Measurements from ENCODE around the gene DLG1.
"Not testable (repeated sequence)": the region's sequence is repeated elsewhere in the genome, so short reads cannot be mapped to it uniquely, and the experiment has no call there.

DLG1 gene

DNA sequence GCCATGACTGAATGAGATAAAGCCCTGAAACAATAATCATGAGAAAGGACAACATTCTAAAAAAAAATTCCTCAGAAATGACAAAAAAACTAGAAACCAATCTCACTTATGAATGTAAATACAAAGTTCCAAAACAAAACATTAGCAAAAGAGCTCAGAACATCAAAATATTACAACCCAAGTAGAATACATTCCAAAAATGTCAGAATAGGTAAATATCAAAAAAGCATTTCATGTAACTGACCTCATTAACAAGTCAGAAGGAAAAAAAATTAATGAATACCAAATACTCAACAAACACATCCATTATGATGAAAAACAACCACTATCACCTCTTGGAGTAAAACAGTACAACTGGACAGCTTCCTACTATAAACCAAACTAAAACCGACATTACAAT lies 93.1 kb downstream of the DLG1 start:
- no peak for DNase-seq

DNA sequence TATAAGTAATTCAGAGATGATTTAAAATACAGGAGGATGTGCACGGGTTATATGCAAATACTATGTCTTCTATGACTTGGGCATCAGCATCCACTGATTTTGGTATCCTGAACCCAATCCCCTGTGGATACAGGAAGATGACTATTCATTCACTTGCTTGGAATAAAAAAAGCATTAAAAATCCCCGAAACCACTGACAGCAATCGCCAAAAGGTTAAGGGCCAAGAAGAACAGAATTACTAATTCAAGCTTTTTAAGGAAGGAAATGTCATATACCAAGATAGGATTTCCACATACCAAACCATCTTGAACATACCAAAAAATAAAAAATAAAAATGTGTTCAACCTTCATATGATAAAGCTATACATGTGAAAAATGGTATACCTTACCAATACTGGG lies 93.7 kb downstream of the DLG1 start:
- no peak for DNase-seq

DNA sequence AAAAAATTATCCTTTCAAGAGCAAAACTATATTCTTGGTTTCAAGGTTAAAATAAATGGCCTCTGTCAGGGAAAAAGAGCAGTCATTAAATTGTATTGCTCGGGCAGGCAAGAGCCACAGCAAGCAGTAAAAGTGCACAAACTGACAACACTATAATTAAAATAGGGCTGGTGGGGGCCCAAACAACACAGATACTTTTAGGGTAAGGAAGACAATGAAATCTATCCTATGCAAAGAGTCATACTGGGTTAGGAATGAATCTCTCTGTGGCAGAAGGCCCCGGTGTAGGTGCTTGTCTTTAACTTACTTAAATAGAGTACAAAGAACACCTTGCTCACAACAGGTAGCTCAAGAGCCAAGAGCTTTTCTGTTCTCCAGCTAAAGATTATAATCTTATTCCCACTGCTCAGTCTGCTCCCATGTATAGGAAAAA lies 94.7 kb downstream of the DLG1 start:
- DNase-seq, result no peak

DNA sequence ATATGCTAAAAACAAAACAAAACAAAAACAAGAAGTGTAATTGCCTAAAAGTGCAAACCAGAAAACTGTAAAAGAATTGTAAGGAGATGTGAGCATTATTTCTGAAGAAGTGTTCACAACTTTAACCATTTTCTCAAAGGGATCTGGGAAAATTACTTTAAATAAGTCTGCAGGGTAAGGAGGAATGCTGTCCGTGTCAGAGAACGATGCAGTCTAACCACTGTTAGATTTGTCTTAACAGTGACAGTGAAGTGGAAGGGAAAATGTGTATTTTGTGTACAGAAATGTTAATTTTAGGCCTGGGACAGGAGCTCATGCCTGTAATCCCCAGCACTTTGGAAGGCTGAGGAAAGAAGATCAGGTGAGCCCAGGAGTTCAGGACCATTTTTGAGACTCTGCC lies 95.7 kb downstream of the DLG1 start:
- no peak for DNase-seq

DNA sequence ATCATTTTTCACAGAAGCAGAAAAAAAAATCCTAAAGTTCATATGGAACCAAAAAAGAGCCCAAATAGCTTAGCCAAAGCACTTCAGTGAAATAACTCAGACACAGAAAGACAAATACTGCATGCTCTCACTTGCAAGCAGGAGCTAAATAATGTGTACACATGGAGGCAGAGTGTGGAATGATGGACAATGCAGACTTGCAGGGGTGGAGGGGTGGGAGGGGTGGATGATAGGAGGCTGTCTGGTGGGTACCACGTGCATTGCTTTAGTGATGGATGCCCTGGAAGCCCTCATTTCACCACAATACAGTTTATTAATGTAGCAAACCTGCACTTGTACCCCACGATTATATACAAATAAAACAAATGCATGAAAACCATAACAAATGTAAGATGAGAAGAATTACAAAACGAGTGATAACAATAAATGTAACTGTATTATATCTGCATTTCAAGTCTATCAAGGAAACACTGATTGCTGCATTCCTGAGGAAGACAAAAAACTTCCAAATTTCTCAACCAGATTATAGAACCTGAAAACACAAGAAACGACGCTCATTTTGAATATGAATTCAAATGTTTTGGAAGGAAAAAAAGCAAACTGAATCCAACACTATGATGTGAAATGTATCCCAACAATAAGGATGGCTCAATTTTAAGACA lies 96.5 kb downstream of the DLG1 start:
- DNase-seq, result no peak

DNA sequence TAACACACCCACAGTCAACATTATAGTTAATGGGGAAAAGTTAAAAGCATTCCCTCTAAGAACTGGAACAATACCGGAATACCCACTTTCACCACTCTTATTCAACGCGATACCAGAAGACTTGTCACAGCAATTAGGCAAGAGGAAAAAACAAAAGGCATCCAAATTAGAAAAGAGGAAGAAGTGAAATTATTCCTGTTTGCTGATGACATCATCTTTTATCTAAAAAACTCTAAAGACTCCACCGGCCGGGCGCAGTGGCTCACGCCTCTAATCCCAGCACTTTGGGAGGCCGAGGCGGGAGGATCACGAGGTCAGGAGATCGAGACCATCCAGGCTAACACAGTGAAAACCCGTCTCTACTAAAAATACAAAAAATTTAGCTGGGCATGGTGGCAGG lies 97.6 kb downstream of the DLG1 start:
- not testable (repeated sequence) for DNase-seq

DNA sequence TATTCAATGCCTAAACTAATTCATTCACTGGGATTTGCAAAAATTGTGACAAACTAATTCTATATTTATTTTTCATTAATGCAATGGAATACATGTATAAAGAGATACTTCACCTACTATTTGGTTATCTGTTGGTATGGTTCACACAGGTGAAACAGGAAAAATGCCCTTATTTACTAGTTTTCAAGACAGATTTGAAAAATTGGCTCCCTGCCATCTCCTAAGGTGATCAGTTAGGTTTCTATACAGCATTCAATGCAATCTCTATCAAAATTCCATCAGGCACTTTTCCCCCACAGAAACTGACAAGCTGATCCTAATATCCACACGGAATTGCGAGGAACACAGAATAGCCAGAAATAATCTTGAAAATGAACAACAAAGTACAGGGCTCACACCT lies 101.1 kb downstream of the DLG1 start:
- no peak for DNase-seq

DNA sequence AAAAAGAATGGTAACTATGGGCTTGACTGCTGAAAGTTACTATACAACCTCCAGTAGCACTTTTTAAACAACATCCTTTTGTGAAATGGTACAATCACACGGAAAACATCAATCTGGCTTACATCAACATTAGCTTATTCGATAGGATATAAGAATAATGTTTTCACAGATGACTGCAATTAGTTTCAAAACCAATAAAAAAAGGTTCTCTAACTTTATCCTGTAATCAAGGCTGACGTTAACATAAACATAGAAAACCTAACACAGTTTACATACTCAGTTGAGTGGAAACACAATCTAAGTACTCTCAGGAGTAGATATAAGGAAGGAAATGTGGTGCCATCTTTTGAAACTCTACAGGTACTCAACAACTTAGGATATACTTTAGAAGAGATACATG lies 102.2 kb downstream of the DLG1 start:
- DNase-seq, result no peak

DNA sequence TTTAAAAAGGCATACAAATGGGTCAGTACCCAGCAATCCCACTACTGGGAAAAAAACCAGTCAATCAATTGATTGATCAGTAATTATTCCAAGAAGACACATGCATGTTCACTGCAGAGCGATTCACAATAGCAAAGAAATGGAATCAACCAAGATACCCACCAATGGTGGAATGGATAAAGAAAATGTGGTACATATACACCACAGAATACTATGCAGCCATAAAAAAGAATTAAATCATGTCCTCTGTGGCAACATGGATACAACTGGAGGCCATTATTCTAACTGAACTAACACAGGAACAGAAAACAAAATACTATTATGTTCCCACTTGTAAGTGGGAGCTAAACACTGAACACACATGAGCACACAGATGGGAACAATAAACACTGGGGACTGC lies 103.1 kb downstream of the DLG1 start:
- DNase-seq, result no peak

DNA sequence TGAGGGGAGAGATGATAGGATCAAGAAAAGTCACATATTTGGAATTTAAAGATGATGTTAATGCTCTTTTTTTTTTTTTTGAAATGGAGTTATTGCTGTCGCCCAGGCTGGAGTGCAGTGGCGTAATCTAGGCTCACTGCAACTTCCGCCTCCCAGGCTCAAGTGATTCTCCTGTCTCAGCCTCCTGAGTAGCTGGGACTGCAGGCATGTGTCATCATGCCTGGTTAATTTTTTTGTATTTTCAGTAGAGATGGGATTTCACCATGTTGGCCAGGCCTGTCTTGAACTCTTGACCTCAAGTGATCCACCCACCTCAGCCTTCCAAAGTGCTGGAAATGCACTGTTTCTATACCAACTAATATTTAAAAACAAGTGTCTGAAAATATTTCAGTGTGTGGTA lies 104.7 kb downstream of the DLG1 start:
- not testable (repeated sequence) for DNase-seq

DNA sequence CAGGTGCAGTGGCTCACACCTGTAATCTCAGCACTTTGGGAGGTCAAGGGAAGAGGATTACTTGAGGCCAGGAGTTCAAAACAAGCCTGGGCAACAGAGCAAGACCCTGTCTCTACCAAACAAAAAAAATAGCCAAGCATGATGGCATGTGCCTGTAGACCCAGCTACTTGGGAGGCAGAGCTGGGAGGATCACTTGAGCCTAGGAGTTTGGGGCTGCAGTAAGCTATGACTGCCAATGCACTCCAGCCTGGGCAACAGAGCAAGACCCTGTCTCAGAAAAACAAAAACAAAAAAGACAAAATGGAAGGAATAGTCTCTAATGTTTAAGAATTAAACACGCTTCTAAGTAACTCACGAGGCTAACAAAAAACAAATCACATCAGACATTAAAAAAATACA lies 106.5 kb downstream of the DLG1 start:
- no peak for DNase-seq

DNA sequence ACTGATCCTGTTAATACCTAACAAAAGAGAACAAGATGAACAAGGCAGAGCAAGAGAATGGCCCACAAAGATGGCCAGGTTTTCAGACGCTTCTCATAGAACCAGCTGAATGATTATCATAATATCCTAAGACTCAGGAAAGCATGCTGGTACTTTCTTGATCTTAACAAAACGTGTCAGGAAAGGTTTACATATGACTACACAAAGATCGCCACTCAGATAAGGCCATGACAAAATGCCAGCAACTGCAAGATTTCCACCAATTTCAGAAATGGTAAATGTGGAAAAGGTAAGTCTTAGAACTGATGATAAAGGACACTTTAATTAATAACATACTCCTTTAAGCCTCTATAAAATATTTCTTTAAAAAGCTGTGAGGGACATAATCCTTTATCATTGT lies 108.8 kb downstream of the DLG1 start:
- no peak for DNase-seq

DNA sequence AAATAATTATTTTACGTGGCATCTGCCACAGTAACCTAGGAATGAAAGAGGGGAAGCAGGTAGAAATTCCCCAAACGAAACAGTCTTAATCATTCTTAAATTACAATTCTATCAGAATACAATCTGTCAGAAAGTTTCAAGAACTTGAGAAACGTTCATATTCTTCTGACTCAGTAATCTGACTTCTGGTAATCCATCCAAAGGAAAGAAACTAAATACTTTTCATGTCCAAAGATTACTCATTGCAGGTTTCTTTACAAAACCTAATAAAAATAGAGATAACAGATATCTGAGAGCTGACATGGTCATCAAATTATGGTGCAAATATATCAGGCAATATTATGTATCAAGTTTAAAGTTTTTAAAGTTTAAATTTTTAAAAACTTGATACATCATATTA lies 109.4 kb downstream of the DLG1 start:
- DNase-seq, result no peak

DNA sequence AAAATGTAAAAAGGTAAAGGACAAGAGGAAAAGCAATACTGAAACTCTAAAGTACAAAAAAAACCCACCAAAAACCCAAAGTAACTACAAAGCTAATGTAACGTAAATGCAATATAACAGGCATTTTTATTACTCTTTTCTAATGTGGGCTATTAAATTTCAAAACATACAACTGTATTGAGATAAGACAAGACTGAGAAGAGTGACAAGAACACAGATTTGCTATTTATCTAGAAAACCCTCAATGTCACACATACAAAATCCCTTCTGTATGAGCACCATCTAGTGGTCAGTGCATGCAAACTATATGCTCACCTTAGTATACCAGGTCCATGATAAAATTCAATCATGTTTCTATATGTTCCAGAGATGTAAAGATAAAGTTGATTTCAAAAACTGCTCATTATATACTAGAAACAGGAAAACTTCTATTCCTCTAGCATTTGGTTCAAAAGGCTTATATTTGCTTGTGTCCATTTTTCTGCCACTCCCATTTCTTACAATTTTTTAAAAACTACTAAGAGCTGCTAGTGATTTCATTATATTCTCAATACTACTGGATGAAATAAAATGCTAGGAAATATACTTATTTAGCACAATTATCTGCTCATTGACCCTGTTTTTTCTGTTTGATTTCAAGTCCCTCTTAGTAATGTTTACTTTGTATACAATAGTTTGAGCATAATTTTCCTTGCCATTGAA lies 111.4 kb downstream of the DLG1 start:
- peak; percentile 53 for DNase-seq

DNA sequence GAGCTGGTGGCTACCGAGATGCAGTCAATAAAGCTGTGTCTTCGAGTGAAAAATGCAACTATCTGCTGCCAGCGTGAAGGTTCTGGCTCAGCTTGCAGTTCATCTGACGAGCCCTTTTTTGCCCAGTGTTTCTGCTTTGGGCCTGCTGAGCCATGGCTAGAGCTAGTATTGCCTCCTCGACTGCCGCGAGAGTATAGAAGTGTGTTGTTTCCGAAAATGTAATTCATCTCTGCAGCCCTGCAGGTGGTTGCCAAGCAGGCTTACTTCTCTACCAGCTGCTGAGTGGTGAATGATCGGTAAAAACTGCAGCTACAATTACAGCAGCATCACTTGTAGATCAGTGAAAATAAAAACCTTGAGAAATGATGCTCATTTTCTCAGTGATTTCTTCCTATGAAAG lies 114.8 kb downstream of the DLG1 start:
- DNase-seq, result no peak

DNA sequence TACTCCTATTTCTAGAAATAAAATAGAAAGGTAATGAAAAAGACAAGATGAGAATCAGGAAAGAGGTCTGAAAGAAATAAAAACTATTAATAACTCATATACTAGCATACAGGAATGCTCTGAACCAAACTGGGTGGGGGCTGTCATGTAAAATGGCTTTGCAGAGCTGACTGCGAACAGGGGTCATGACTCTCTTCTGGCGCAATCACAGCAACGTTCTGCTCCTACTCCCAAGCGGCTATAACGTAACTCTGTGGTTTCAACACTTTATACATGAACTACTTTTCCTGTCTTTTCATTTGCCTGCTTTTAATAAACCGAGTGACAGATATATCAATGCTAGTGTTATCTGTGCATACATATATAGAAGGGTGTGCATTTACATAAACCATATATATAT lies 116.7 kb downstream of the DLG1 start:
- DNase-seq, result no peak

DNA sequence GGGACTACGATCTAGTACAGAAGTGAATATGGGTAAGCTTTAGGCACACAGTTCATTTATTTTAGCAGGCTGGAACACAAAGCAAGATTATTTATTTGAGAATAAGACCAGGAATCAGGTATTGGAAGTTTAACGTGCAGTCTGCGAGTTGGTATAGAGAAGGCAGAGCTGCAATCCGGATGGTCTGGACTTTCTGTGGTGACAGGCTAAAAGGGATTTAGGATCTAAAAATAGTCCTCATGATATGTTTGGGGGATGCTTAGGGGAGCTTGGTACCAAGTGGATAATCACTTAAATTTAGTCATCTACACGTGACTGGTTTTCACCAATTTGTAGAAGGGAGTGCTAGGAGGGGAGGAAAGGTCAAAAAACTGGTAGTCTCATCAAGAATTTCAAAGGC lies 119.4 kb downstream of the DLG1 start:
- no peak for DNase-seq

DNA sequence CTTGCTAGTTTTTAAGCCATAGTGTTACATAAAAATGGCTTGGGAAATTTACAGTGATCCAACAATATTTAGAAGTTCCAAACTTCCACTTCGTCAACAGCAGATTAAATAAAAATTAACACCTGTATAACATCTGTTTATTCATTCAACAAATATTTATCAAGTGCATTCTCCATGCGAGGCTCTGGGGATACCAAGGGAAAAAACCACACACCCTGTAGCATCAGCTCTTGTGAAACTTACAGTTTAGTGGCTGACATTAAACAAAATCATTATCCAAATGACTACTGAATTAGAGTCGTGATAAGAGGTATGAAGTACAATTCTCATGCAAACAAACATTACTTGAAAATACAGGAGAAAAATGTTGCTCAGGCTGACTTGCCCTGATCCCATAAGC lies 122.9 kb downstream of the DLG1 start:
- DNase-seq, result no peak

DNA sequence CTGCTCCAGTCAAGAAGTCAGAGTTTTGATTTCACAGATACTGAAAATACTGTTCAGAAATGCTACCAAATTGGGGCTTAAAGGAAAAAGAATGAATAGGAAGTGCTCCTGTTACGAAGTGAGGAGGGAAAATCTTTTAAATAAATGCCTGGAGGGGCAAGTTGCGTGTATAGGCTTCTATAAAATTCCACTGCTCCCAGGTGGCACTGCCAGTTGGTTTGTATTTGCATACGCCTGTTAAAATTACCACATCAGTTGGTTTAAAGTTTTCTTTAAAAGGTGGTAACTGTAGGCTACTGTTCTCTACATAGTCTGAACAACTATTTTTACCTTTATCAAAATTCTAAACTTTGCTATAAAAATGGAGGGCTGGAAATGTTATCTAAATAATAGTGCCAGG lies 123.5 kb downstream of the DLG1 start:
- no peak for DNase-seq

DNA sequence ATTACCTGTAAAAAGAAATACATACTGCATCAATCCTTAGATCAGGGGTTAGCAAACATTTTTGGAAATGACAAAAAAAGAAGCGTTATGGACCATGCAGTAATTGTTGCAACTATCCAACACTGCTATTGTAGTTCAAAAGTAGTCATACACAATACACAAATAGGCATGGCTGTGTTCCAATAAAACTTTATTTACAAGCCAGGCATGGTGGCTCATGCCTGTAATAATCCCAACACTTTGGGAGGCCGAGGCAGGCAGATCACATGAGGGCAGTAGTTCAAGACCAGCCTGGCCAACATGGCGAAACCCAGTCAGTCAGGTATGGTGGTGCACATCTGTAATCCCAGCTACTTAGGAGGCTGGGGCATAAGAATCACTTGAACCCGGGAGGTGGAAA lies 124.8 kb downstream of the DLG1 start:
- no peak for DNase-seq

DNA sequence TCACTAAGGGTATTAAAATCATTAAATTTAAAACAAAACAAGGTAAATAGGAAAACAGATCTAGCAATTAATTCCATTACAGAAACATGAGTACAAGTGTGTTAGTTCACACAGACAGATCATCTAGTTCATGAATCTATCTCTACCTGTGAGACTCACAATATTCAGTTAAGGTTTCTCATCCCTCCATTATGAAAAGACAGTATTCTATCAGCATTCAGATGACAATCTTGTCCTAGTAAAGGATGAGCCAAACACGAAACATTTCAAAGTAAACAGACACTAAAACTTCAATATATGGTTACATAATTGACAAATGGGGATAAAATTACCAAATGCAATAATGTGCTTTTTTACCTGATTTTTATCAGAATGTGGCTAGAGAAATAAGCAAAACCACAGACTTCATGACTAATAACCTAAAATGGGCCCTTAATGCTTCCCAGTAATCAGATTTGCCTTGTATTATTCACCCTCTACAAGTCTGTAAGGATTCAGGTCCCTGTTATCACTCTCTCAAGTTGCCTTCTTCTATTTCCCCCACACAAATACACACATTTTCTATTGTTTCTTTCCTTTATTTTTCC lies 126.8 kb downstream of the DLG1 start:
- DNase-seq, result no peak

DNA sequence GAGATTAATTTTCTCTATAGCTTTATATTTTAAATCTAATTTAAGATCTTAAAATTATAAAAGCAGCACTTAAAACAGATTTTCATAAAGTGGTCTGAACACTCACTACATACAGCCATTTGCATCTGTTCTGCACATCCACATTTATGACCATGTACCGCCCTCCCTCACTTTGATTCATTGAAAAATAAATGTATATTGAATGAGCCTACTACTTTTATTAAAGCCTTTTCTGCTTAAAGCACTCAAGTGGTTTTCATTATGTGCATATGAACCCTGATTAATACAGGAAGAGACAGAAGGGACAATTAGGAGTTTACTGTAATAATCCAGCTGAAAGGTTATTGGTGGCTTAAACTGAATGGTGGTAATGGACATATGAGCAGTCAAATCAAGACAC lies 129.4 kb downstream of the DLG1 start:
- no peak for DNase-seq

DNA sequence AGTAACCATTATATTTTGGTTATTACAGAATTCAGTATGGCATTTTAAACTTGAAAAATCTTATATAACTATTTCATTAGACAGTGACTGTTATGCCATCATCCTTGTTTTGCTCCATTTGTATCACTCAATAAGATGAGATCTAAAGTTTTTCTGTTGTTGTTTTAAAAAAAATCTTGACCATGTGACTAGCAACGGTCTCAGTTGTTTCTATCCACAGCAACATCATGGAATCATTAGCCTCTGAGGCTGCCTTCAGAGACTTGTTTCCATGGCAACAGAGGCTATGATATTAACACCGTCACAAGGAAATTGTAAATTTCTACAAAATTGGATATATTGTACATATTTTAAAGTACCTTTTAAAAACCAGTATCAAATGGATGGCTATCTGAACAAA lies 129.8 kb downstream of the DLG1 start:
- DNase-seq, result no peak

DNA sequence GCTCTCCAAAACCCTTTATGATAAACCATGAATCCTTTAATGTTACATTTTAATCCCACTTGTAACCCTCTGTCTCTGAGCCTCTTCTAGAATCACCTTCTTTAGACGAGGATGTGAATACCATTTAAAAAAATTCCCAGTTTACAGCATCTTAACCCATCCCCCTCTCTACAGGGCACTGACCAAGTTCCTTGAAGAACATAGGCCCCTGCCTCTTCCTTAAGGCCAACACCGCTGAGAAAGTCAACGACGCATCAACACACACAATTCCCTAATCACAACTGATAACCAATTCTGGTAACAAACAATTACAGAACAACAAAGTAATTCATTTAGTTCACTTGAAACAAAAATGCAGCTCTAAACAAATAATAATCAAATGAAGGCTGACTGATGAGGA lies 130.3 kb downstream of the DLG1 start:
- no peak for DNase-seq

DNA sequence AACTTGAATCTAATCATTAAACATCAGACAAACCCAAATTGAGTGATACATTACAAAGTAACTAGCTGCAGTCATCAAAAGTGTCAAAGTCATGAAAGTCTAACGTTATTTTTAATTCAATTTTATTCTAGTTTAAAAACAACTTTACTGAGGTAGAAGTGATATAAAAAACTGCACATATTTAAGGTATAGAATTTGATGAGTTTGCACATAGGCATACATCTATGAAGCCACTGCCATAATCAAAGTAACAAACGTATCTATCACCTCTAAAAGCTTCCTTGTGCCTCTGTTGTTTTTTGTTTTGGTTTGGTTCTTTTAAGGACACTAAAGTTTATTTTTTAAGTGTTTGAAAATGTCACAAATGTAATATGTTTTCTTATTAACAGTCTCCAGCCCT lies 130.9 kb downstream of the DLG1 start:
- no peak for DNase-seq

Measured in NCI-H1436 treated with DMSO at 0.1 percent for 48 hours (cell line).